Ovary (tissue), 3 donors: ENCODE results near the gene ZFP91.

ENCODE experiments used
- CTCF ChIP-seq, 3 donors: fragments of 450-650 bp in 2 of 3; fragments of 200-600 bp in 1 of 3; IDR thresholded peaks; one replicate each; pipeline versions ENCODE4 v1.5.1 to v1.8.0; 2016 to 2022; ENCODE audit warnings: antibody characterized with exemption in 3 of 3, mild to moderate bottlenecking in 1 of 3
- POLR2A ChIP-seq: fragments of 450-650 bp; IDR thresholded peaks from one replicate; pipeline ENCODE4 v1.6.1; 2017; ENCODE audit warnings: antibody characterized with exemption, mild to moderate bottlenecking, moderate library complexity
- donor health status: DM: no; HTN: no; CAD: no.

GRCh38 chr11:58594826-58595225 is 16.0 kb downstream of the ZFP91 start:
- TF ChIP-seq CTCF (IDR thresholded peaks at IDR 0.05) (no peak), POLR2A (no peak)
